Mammary epithelial cell (primary cell): ENCODE results near the gene HERPUD2.

Experiments used
- CTCF ChIP-seq, 2 donors: IDR thresholded peaks in 1 of 2; conservative IDR thresholded peaks in 1 of 2; 2 replicates each; pipeline ENCODE4 v1.5.1; 2011 to 2012; ENCODE audit warnings: inconsistent platforms in 2 of 2, low read length in 2 of 2, mild to moderate bottlenecking in 2 of 2, control low read depth in 1 of 2, low read depth in 1 of 2; ENCODE audit not compliant: insufficient read depth in 1 of 2; ENCODE audit errors: extremely low read depth in 1 of 2
- EZH2 ChIP-seq: IDR thresholded peaks from 2 replicates; pipeline ENCODE4 v1.6.1; 2012; ENCODE audit warnings: low read length, inconsistent platforms, borderline replicate concordance

GRCh38 chr7:35704261-35704660, 9.3 kb upstream of the HERPUD2 start:
- TF ChIP-seq CTCF (conservative IDR thresholded peaks at IDR 0.05 in 1 of 2, IDR thresholded peaks at IDR 0.05 in 1 of 2; ENCODE audit: extremely low read depth in 1 of 2, insufficient read depth in 1 of 2, low read depth in 1 of 2, low read length in 2 of 2) (no peak), EZH2 (no peak)
